Measurements from ENCODE around the gene NKX2-3. TPM values are rescaled to one million over a fixed set of nuclear protein-coding genes. Genes with fewer than 3 reads are reported as not detected.

The NKX2-3 gene
- total RNA-seq, 1 donor from 2014 or later = not detected

- H3K4me2 ChIP-seq (ENCODE audit: low read length) = no peak overlapping the region
- no peaks in the 10 kb centered on the region for H3K79me2 ChIP-seq (ENCODE audit: insufficient read depth, low read length)
- no peak overlapping the region for H2AFZ ChIP-seq (ENCODE audit: low read depth, low read length)
- H3K27ac Mint-ChIP-seq (ENCODE audit: unreplicated experiment) = no peak overlapping the region
- peaks cover 84% of the 10 kb centered on the region for H3K27me3 Mint-ChIP-seq (ENCODE audit: low read depth, unreplicated experiment)
- H3K9me3 Mint-ChIP-seq (ENCODE audit: unreplicated experiment) = peaks cover 12% of the 10 kb centered on the region
- DNase-seq (ENCODE audit: low read depth) (no peak), FAIRE-seq (no peak)
- H3K36me3 ChIP-seq (ENCODE audit: insufficient read depth, low read length) = no peaks in the 10 kb centered on the region
- H3K27me3 ChIP-seq (ENCODE audit: insufficient read depth, low read length) = peaks cover 82% of the 10 kb centered on the region
- H3K4me1 Mint-ChIP-seq (ENCODE audit: low read depth, unreplicated experiment) = no peaks in the 10 kb centered on the region
- H3K36me3 Mint-ChIP-seq (ENCODE audit: low read depth, unreplicated experiment) = peaks cover 3% of the 10 kb centered on the region
- H3K9ac ChIP-seq (ENCODE audit: low read length) = no peak overlapping the region
- TF ChIP-seq CTCF (IDR thresholded peaks at IDR 0.05; ENCODE audit: insufficient read depth, low read depth, low read length) (no peak), EZH2 (IDR thresholded peaks at IDR 0.05; ENCODE audit: insufficient read depth, low read length) (peak; percentile 96)
- no peak overlapping the region for H3K27ac ChIP-seq (ENCODE audit: low read depth, low read length)
- H4K20me1 ChIP-seq (ENCODE audit: insufficient read depth, low read length) = no peaks in the 10 kb centered on the region
- H3K9me3 ChIP-seq (ENCODE audit: insufficient read depth, low read depth, low read length) = peaks cover 9% of the 10 kb centered on the region
- H3K4me3 Mint-ChIP-seq (ENCODE audit: unreplicated experiment) = no peak overlapping the region
- no peak overlapping the region for H3K4me3 ChIP-seq (ENCODE audit: insufficient read depth, low read depth, low read length)
- H3K4me1 ChIP-seq (ENCODE audit: insufficient read depth, low read length) = no peaks in the 10 kb centered on the region
Measured at GRCh38 chr10:99540657-99541531, 8.2 kb downstream of the NKX2-3 start.

GRCh38 chr10:99544322-99544721 lies 11.6 kb downstream of the NKX2-3 start:
- Histone ChIP-seq H3K27ac (ENCODE audit: low read depth, low read length) (no peak overlapping the region), H3K27me3 (ENCODE audit: insufficient read depth, low read length) (peaks cover 65% of the 10 kb centered on the region), H3K36me3 (ENCODE audit: insufficient read depth, low read length) (no peaks in the 10 kb centered on the region), H3K4me3 (ENCODE audit: insufficient read depth, low read depth, low read length) (no peak overlapping the region), H3K9me3 (ENCODE audit: insufficient read depth, low read depth, low read length) (no peaks in the 10 kb centered on the region), H3K79me2 (ENCODE audit: insufficient read depth, low read length) (no peaks in the 10 kb centered on the region), H3K4me2 (ENCODE audit: low read length) (no peak overlapping the region), H3K4me1 (ENCODE audit: insufficient read depth, low read length) (peaks cover 3% of the 10 kb centered on the region), H3K9ac (ENCODE audit: low read length) (no peak overlapping the region), H2AFZ (ENCODE audit: low read depth, low read length) (no peak overlapping the region), H4K20me1 (ENCODE audit: insufficient read depth, low read length) (no peaks in the 10 kb centered on the region)
- FAIRE-seq (no peak), DNase-seq (ENCODE audit: low read depth) (no peak)
- TF ChIP-seq CTCF (IDR thresholded peaks at IDR 0.05; ENCODE audit: insufficient read depth, low read depth, low read length) = no peak
- Mint-ChIP-seq H3K27me3 (ENCODE audit: low read depth, unreplicated experiment) (peaks cover 65% of the 10 kb centered on the region), H3K27ac (ENCODE audit: unreplicated experiment) (no peak overlapping the region), H3K4me3 (ENCODE audit: unreplicated experiment) (no peak overlapping the region), H3K4me1 (ENCODE audit: low read depth, unreplicated experiment) (peaks cover 5% of the 10 kb centered on the region), H3K36me3 (ENCODE audit: low read depth, unreplicated experiment) (no peaks in the 10 kb centered on the region), H3K9me3 (ENCODE audit: unreplicated experiment) (peaks cover 7% of the 10 kb centered on the region)

GRCh38 chr10:99548041-99548530 lies 15.3 kb downstream of the NKX2-3 start:
- Mint-ChIP-seq H3K4me1 (ENCODE audit: low read depth, unreplicated experiment) (peaks cover 19% of the 10 kb centered on the region), H3K27ac (ENCODE audit: unreplicated experiment) (no peak overlapping the region), H3K27me3 (ENCODE audit: low read depth, unreplicated experiment) (peaks cover 41% of the 10 kb centered on the region), H3K36me3 (ENCODE audit: low read depth, unreplicated experiment) (no peaks in the 10 kb centered on the region), H3K4me3 (ENCODE audit: unreplicated experiment) (no peak overlapping the region), H3K9me3 (ENCODE audit: unreplicated experiment) (no peaks in the 10 kb centered on the region)
- Histone ChIP-seq H3K27ac (ENCODE audit: low read depth, low read length) (no peak overlapping the region), H3K9ac (ENCODE audit: low read length) (no peak overlapping the region), H3K9me3 (ENCODE audit: insufficient read depth, low read depth, low read length) (no peaks in the 10 kb centered on the region), H3K4me1 (ENCODE audit: insufficient read depth, low read length) (peaks cover 3% of the 10 kb centered on the region), H3K4me2 (ENCODE audit: low read length) (no peak overlapping the region), H3K4me3 (ENCODE audit: insufficient read depth, low read depth, low read length) (no peak overlapping the region), H2AFZ (ENCODE audit: low read depth, low read length) (no peak overlapping the region), H4K20me1 (ENCODE audit: insufficient read depth, low read length) (no peaks in the 10 kb centered on the region), H3K79me2 (ENCODE audit: insufficient read depth, low read length) (no peaks in the 10 kb centered on the region), H3K36me3 (ENCODE audit: insufficient read depth, low read length) (no peaks in the 10 kb centered on the region), H3K27me3 (ENCODE audit: insufficient read depth, low read length) (peaks cover 48% of the 10 kb centered on the region)
- no peak for DNase-seq (ENCODE audit: low read depth)
- TF ChIP-seq EZH2 (IDR thresholded peaks at IDR 0.05; ENCODE audit: insufficient read depth, low read length) (no peak), CTCF (IDR thresholded peaks at IDR 0.05; ENCODE audit: insufficient read depth, low read depth, low read length) (no peak)
- no peak for FAIRE-seq

Measured in astrocyte (in vitro differentiated cells and primary cell).